Measurements from ENCODE around the gene YIPF6. TPM values are rescaled to one million over a fixed set of nuclear protein-coding genes. Genes with fewer than 3 reads are reported as not detected.

Gene YIPF6
- total and polyA plus RNA-seq, 3 donors from 2014 or later, result 16.2 to 35.7 (median 30.5) TPM

DNA sequence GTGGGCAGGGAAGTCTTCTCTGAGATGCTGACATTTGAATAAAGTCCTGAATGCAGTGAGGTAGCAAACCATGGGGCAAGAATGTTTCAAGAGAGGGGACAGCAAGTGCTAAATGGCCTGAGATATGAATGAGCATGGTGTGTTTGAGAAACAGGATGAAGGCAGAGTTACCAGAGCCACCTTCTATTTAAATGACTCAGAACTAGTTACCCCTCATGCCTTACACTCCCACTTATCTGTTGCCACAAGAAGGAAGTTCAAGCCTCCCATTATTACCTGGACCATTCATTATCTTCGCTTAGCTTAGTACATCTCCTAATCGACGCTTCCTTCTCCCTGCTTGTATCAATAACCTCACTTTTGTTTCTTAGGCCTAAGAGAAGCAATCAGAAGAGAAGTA lies 81.0 kb downstream of the YIPF6 start:
- Histone ChIP-seq H3K27ac (no peak overlapping the region), H3K4me3 (no peak overlapping the region), H3K36me3 (ENCODE audit: low read depth, missing control alignments) (no peaks in the 10 kb centered on the region), H3K4me1 (no peaks in the 10 kb centered on the region), H3K9me3 (no peaks in the 10 kb centered on the region), H3K27me3 (no peaks in the 10 kb centered on the region)
- TF ChIP-seq, protein P1, sequence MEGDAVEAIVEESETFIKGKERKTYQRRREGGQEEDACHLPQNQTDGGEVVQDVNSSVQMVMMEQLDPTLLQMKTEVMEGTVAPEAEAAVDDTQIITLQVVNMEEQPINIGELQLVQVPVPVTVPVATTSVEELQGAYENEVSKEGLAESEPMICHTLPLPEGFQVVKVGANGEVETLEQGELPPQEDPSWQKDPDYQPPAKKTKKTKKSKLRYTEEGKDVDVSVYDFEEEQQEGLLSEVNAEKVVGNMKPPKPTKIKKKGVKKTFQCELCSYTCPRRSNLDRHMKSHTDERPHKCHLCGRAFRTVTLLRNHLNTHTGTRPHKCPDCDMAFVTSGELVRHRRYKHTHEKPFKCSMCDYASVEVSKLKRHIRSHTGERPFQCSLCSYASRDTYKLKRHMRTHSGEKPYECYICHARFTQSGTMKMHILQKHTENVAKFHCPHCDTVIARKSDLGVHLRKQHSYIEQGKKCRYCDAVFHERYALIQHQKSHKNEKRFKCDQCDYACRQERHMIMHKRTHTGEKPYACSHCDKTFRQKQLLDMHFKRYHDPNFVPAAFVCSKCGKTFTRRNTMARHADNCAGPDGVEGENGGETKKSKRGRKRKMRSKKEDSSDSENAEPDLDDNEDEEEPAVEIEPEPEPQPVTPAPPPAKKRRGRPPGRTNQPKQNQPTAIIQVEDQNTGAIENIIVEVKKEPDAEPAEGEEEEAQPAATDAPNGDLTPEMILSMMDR (IDR thresholded peaks at IDR 0.05), result no peak
- TF ChIP-seq POLR2A (IDR thresholded peaks at IDR 0.05), result no peak
- no peak for DNase-seq
- intact Hi-C loops (cut with DNase I; ENCODE audit: low total_unique reads), result no loop called here
- 78 to 80% methylated on average over 3 of the region's 3 CpGs for WGBS, 2 donors

GRCh38 chrX:68584221-68584620 lies 85.4 kb downstream of the YIPF6 start:
- no peak overlapping the region for H3K4me3 ChIP-seq
- H3K27me3 ChIP-seq, result no peaks in the 10 kb centered on the region
- H3K9me3 ChIP-seq, result no peaks in the 10 kb centered on the region
- no peaks in the 10 kb centered on the region for H3K36me3 ChIP-seq (ENCODE audit: low read depth, missing control alignments)
- no peak for TF ChIP-seq POLR2A (IDR thresholded peaks at IDR 0.05)
- TF ChIP-seq, protein P1 (IDR thresholded peaks at IDR 0.05), result no peak
- WGBS, 2 donors, result 77 to 87% methylated on average over 2 of the region's 2 CpGs
- H3K4me1 ChIP-seq, result no peaks in the 10 kb centered on the region
- intact Hi-C loops (cut with DNase I; ENCODE audit: low total_unique reads), result no loop called here
- no peak overlapping the region for H3K27ac ChIP-seq
- DNase-seq, result no peak

Small RNAs within 50 kb of the gene (small RNA-seq; reads per million reads assigned to genes)
- 0 reads per million in 2 donors for gene RNU6-245P

Other genes starting within 250 kb of the YIPF6 start
- 1 to 10 TPM; 5.5 to 5.7 TPM for gene OPHN1, start 65.6 kb upstream of the YIPF6 start, total RNA-seq
- gene OPHN1, start 65.6 kb upstream of the YIPF6 start, polyA plus RNA-seq (ENCODE audit: insufficient read depth, low read depth, low replicate concordance), result 2.3 TPM
- 1 to 10 TPM; 2.3 to 4.0 TPM for gene STARD8, start 148.6 kb downstream of the YIPF6 start, total RNA-seq
- gene STARD8, start 148.6 kb downstream of the YIPF6 start, polyA plus RNA-seq (ENCODE audit: insufficient read depth, low read depth, low replicate concordance), result 3.1 TPM

All from testis (tissue), 3 donors.